ENCODE data around the gene MAP4K1. TPM values are rescaled to one million over a fixed set of nuclear protein-coding genes. Genes with fewer than 3 reads are reported as not detected.
A peak's percentile ranks its signal among the peaks of the same experiment; 100 is the strongest.

The MAP4K1 gene
- total RNA-seq, 1 experiment from 2014 or later: 11.1 TPM

DNA sequence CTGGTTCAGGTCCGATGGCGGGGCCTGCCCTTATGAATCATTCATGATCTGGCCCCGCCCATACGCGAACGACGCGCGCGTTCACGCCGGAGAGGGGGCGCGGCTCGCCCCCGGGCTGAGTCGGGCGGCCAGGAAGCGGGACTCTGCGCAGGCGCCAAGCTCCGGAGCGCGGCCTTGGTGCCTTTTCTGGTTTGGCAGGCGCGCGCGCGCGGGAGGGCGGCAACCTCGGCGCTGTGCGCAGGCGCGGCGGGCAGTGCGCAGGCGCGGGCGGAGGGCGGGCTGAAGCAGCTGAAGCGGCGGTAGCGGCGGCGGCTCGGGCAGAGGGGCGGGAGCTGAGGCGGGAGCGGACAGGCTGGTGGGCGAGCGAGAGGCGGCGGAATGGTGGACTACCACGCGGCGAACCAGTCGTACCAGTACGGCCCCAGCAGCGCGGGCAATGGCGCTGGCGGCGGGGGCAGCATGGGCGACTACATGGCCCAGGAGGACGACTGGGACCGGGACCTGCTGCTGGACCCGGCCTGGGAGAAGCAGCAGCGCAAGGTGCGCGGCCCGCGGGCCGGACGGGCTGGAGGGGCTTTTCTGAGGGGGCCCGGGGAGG lies 29.7 kb upstream of the MAP4K1 start, which contains the start of gene ACTN4:
TSS of gene ACTN4 (plus strand) at position 282 of the 598 bp plus-strand sequence. CDS start at position 379, 97 bp downstream.
- intact Hi-C loops (cut with micrococcal nuclease; ENCODE audit: unreplicated experiment) (no loop called here), in situ Hi-C loops (cut with HindIII; ENCODE audit: low pct_unique_long_range_greater_than_20kb, low sequenced_read_pairs) (no loop called here)
- DNase-seq (ENCODE audit: low read depth, low spot score): peak; percentile 100
- Histone ChIP-seq H3K27me3 (ENCODE audit: control insufficient read depth, insufficient read depth, low read length) (no peaks in the 10 kb centered on the region), H3K27ac (ENCODE audit: low read length) (peak within 1 kb of the TSS; percentile 96), H3K9me3 (ENCODE audit: control insufficient read depth, insufficient read depth, low read depth, low read length) (no peaks in the 10 kb centered on the region), H3K4me1 (ENCODE audit: control insufficient read depth, insufficient read depth, low read length) (peaks cover 16% of the 10 kb centered on the region), H3K36me3 (ENCODE audit: control insufficient read depth, insufficient read depth, low read length) (no peaks in the 10 kb centered on the region), H3K4me3 (ENCODE audit: low read depth in 2 of 2, low read length in 2 of 2) (peak within 1 kb of the TSS; percentile 50 to 68)
- POLR2A ChIA-PET: interaction anchor here (0.5 to 1.9 kb wide), 30 partner anchors 9 to 1677 kb away, joined by 3 to 22 read pairs (median 4); partner anchors contain the start of genes EIF3K, LRFN1 and MAP4K1
- no peak for TF ChIP-seq POLR2AphosphoS5 (IDR thresholded peaks at IDR 0.05; ENCODE audit: low read depth, low read length)
- TF ChIP-seq, protein P1, sequence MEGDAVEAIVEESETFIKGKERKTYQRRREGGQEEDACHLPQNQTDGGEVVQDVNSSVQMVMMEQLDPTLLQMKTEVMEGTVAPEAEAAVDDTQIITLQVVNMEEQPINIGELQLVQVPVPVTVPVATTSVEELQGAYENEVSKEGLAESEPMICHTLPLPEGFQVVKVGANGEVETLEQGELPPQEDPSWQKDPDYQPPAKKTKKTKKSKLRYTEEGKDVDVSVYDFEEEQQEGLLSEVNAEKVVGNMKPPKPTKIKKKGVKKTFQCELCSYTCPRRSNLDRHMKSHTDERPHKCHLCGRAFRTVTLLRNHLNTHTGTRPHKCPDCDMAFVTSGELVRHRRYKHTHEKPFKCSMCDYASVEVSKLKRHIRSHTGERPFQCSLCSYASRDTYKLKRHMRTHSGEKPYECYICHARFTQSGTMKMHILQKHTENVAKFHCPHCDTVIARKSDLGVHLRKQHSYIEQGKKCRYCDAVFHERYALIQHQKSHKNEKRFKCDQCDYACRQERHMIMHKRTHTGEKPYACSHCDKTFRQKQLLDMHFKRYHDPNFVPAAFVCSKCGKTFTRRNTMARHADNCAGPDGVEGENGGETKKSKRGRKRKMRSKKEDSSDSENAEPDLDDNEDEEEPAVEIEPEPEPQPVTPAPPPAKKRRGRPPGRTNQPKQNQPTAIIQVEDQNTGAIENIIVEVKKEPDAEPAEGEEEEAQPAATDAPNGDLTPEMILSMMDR (IDR thresholded peaks at IDR 0.05): no peak
- no peak for TF ChIP-seq SIN3A (IDR thresholded peaks at IDR 0.05; ENCODE audit: borderline replicate concordance, insufficient read depth, low read depth, low read length)
- no peak for TF ChIP-seq TCF7L2 (IDR thresholded peaks at IDR 0.05; ENCODE audit: low read depth, low read length)
- TF ChIP-seq, protein P2, sequence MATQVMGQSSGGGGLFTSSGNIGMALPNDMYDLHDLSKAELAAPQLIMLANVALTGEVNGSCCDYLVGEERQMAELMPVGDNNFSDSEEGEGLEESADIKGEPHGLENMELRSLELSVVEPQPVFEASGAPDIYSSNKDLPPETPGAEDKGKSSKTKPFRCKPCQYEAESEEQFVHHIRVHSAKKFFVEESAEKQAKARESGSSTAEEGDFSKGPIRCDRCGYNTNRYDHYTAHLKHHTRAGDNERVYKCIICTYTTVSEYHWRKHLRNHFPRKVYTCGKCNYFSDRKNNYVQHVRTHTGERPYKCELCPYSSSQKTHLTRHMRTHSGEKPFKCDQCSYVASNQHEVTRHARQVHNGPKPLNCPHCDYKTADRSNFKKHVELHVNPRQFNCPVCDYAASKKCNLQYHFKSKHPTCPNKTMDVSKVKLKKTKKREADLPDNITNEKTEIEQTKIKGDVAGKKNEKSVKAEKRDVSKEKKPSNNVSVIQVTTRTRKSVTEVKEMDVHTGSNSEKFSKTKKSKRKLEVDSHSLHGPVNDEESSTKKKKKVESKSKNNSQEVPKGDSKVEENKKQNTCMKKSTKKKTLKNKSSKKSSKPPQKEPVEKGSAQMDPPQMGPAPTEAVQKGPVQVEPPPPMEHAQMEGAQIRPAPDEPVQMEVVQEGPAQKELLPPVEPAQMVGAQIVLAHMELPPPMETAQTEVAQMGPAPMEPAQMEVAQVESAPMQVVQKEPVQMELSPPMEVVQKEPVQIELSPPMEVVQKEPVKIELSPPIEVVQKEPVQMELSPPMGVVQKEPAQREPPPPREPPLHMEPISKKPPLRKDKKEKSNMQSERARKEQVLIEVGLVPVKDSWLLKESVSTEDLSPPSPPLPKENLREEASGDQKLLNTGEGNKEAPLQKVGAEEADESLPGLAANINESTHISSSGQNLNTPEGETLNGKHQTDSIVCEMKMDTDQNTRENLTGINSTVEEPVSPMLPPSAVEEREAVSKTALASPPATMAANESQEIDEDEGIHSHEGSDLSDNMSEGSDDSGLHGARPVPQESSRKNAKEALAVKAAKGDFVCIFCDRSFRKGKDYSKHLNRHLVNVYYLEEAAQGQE (IDR thresholded peaks at IDR 0.05; ENCODE audit: insufficient read depth in 1 of 2, low read depth in 2 of 2, low read length in 1 of 2): no peak
- no TSS peak for BruUV-seq (replicated peaks)
- ATAC-seq: peak; percentile 83
- CTCF ChIA-PET: interaction anchor here (0.6 to 2.1 kb wide), 10 partner anchors 9 to 245 kb away, joined by 3 to 22 read pairs (median 4); partner anchors contain the start of gene FAM98C

DNA sequence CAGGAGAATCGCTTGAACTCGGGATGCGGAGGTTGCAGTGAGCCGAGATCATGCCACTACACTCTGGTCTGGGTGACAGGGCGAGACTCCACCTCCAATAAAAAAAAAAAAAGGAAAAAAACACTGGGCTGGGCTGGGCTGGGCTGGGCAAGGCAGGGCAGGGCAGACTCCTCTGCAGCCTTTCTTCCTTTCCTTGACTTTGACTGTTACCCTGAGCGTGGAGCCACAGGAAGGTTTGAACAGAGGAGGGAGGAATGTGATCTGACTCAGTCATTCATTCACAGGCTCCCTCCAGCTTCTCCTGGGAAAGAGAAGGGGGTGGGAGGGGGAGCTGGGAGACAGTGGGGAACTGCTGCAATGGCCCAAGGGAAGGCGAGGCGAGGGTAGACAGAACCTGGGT lies 27.0 kb upstream of the MAP4K1 start:
- no peak for DNase-seq (ENCODE audit: low read depth, low spot score)
- no peak for ATAC-seq
- intact Hi-C loops (cut with micrococcal nuclease; ENCODE audit: unreplicated experiment) (no loop called here), in situ Hi-C loops (cut with HindIII; ENCODE audit: low pct_unique_long_range_greater_than_20kb, low sequenced_read_pairs) (no loop called here)
- Histone ChIP-seq H3K36me3 (ENCODE audit: control insufficient read depth, insufficient read depth, low read length) (no peaks in the 10 kb centered on the region), H3K4me1 (ENCODE audit: control insufficient read depth, insufficient read depth, low read length) (peaks cover 3% of the 10 kb centered on the region; the same call in 1 of the 2 replicates), H3K27ac (ENCODE audit: low read length) (no peak overlapping the region), H3K9me3 (ENCODE audit: control insufficient read depth, insufficient read depth, low read depth, low read length) (no peaks in the 10 kb centered on the region), H3K27me3 (ENCODE audit: control insufficient read depth, insufficient read depth, low read length) (no peaks in the 10 kb centered on the region), H3K4me3 (ENCODE audit: low read depth in 2 of 2, low read length in 2 of 2) (no peak overlapping the region)
- CTCF ChIA-PET: interaction anchor here (0.7 to 1.0 kb wide), 3 partner anchors 10 to 29 kb away, joined by 5 to 9 read pairs (median 5); no protein-coding TSS in a partner anchor
- TF ChIP-seq POLR2AphosphoS5 (IDR thresholded peaks at IDR 0.05; ENCODE audit: low read depth, low read length) (no peak), TCF7L2 (IDR thresholded peaks at IDR 0.05; ENCODE audit: low read depth, low read length) (no peak)
- POLR2A ChIA-PET: interaction anchor here (0.6 to 0.9 kb wide), 3 partner anchors 13 to 811 kb away, joined by 3 to 7 read pairs (median 5); no protein-coding TSS in a partner anchor
- BruUV-seq (replicated peaks): no TSS peak
